MM.1S (cell line): ENCODE measurements around the gene WNT4.

Experiments used
- DNase-seq: peaks from one replicate; pipeline ENCODE4 v3.0.0-alpha.2; 2015
- H2AFZ ChIP-seq: fragments of 300-600 bp; sonication (generic); 2 replicates; pipeline ENCODE4 v1.6.0; 2016; ENCODE audit warnings: antibody characterized with exemption, low read length
- H3F3A ChIP-seq: fragments of 300-600 bp; sonication (generic); 2 replicates; pipeline ENCODE4 v1.6.1; 2016; ENCODE audit warnings: mild to moderate bottlenecking, antibody characterized with exemption, low read length, moderate library complexity, mixed read lengths; ENCODE audit not compliant: insufficient read depth
- H3K27ac ChIP-seq: fragments of 300-600 bp; sonication (generic); 2 replicates; pipeline ENCODE4 v1.5.1; 2016; ENCODE audit warnings: mild to moderate bottlenecking, low read length
- H3K27me3 ChIP-seq: fragments of 300-600 bp; sonication (generic); replicated peaks from 2 replicates; pipeline ENCODE4 v1.6.0; 2016; ENCODE audit warnings: low read length; ENCODE audit not compliant: insufficient read depth
- H3K36me3 ChIP-seq: fragments of 300-600 bp; sonication (generic); replicated peaks from 2 replicates; pipeline ENCODE4 v1.6.1; 2016; ENCODE audit warnings: mild to moderate bottlenecking, low read length, mixed read lengths; ENCODE audit not compliant: insufficient read depth
- H3K4me1 ChIP-seq: fragments of 300-600 bp; sonication (generic); 2 replicates; pipeline ENCODE4 v1.6.1; 2016; ENCODE audit warnings: low read length, mixed read lengths
- H3K4me2 ChIP-seq: fragments of 300-600 bp; sonication (generic); 2 replicates; pipeline ENCODE4 v1.6.0; 2016; ENCODE audit warnings: low read depth, low read length
- H3K4me3 ChIP-seq: fragments of 300-600 bp; sonication (generic); 2 replicates; pipeline ENCODE4 v1.5.1; 2016; ENCODE audit warnings: low read length, mixed read lengths
- H3K79me2 ChIP-seq: fragments of 300-600 bp; sonication (generic); 2 replicates; pipeline ENCODE4 v1.6.1; 2016; ENCODE audit warnings: mixed run types, low read length, mixed read lengths
- H3K9ac ChIP-seq: fragments of 300-600 bp; sonication (generic); 2 replicates; pipeline ENCODE4 v1.6.1; 2016; ENCODE audit warnings: low read length, mixed read lengths
- H3K9me2 ChIP-seq: fragments of 300-600 bp; sonication (generic); replicated peaks from 2 replicates; pipeline ENCODE4 v1.6.1; 2016; ENCODE audit warnings: mild to moderate bottlenecking, low read length, mixed read lengths; ENCODE audit not compliant: insufficient read depth
- H3K9me3 ChIP-seq: fragments of 300-600 bp; sonication (generic); replicated peaks from 2 replicates; pipeline ENCODE4 v1.6.1; 2016; ENCODE audit warnings: mild to moderate bottlenecking, low read length, mixed read lengths; ENCODE audit not compliant: insufficient read depth
- H4K20me1 ChIP-seq: fragments of 300-600 bp; sonication (generic); 2 replicates; pipeline ENCODE4 v1.6.1; 2016; ENCODE audit warnings: mild to moderate bottlenecking, low read length, moderate library complexity, mixed read lengths; ENCODE audit not compliant: insufficient read depth
- EZH2 ChIP-seq: fragments of 300-600 bp; sonication (generic); optimal IDR thresholded peaks from 2 replicates; pipeline ENCODE3; 2017; ENCODE audit warnings: low read depth, mild to moderate bottlenecking, antibody characterized with exemption, low read length, mixed read lengths
- EZH2phosphoT487 ChIP-seq: fragments of 300-600 bp; sonication (generic); IDR thresholded peaks from 2 replicates; pipeline ENCODE4 v1.6.1; 2018; ENCODE audit warnings: antibody characterized with exemption, low read length
- TF ChIP-seq, protein P1 (sequence below): fragments of 300-600 bp; sonication (generic); IDR thresholded peaks from 2 replicates; pipeline ENCODE4 v1.5.1; 2016; ENCODE audit warnings: antibody characterized with exemption, low read length, mixed read lengths

The WNT4 gene

DNA sequence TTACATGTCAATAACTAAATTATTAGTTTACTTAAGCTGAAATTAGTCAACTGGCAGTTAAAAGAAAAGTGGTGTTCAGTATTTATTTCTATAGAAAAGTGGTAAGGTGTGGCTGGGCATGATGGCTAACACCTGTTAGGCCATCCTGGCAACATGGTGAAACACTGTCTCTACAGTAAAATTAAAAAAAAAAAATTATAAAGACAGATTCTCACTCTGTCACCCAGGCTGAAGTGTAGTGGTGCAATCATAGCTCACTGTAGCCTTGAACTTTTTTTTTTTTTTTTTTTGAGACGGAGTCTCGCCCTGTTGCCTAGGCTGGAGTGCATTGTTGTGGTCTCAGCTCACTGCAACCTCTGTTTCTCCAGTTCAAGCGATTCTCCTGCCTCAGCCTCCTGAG is 32.9 kb downstream of the WNT4 start:
- Histone ChIP-seq H3K36me3 (no peaks in the 10 kb centered on the region), H3K4me2 (no peak overlapping the region)

DNA sequence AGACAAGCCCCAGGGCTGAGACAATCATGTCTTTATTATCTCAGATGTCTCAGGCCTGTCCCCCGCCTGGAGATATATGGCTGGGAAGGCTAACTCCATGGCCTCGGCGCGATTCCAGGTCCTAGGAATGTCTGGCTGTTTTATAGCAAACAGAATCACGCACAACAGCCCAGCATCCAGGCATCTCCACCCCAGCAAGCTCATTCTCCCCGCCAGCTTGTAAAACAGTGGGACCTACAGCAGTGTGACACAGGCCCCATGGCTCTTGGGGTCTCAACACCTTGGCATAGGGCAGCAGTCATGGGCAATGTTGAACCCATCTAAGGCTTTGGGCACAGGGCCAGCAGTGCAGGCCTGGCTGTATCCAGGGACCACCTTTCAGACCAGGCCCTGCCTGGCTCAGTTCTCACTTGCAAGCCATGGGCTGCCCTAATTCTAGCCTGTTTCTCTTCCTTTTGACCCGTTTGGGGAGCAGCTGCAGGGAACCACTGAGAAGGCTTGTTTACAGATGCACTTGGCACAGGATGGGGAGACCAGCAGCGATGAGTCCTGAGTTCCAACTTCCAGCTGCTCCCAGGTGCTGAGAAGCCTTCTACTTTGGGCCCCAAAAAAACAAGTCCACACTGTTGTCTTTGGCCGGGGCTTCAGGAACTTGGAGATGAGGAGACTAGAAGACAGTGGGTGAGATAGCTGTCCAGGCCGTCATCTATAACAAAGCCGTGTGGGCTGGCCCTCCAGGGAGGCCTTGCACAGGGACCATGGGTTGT is 34.4 kb downstream of the WNT4 start:
- Histone ChIP-seq H3K4me2 (no peak overlapping the region), H3K4me3 (no peak overlapping the region), H3K4me1 (peaks cover 21% of the 10 kb centered on the region), H3K9ac (no peak overlapping the region), H3K27ac (no peak overlapping the region), H3K36me3 (no peaks in the 10 kb centered on the region), H3K79me2 (no peaks in the 10 kb centered on the region), H3K9me2 (no peaks in the 10 kb centered on the region), H3K27me3 (no peaks in the 10 kb centered on the region), H3K9me3 (no peaks in the 10 kb centered on the region), H4K20me1 (peaks cover 10% of the 10 kb centered on the region; the same call in 1 of the 2 replicates), H3F3A (peaks cover 14% of the 10 kb centered on the region), H2AFZ (no peak overlapping the region)
- DNase-seq, result no peak
- TF ChIP-seq, protein P1, sequence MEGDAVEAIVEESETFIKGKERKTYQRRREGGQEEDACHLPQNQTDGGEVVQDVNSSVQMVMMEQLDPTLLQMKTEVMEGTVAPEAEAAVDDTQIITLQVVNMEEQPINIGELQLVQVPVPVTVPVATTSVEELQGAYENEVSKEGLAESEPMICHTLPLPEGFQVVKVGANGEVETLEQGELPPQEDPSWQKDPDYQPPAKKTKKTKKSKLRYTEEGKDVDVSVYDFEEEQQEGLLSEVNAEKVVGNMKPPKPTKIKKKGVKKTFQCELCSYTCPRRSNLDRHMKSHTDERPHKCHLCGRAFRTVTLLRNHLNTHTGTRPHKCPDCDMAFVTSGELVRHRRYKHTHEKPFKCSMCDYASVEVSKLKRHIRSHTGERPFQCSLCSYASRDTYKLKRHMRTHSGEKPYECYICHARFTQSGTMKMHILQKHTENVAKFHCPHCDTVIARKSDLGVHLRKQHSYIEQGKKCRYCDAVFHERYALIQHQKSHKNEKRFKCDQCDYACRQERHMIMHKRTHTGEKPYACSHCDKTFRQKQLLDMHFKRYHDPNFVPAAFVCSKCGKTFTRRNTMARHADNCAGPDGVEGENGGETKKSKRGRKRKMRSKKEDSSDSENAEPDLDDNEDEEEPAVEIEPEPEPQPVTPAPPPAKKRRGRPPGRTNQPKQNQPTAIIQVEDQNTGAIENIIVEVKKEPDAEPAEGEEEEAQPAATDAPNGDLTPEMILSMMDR, result no peak
- TF ChIP-seq EZH2 (no peak), EZH2phosphoT487 (no peak)

More for the DNA sequence above, 32.9 kb downstream of the WNT4 start:
- Histone ChIP-seq H2AFZ (no peak overlapping the region), H3K9me3 (no peaks in the 10 kb centered on the region), H4K20me1 (peaks cover 6% of the 10 kb centered on the region; the same call in 1 of the 2 replicates), H3K4me3 (no peak overlapping the region), H3K27me3 (no peaks in the 10 kb centered on the region), H3K27ac (no peak overlapping the region), H3K4me1 (peaks cover 6% of the 10 kb centered on the region), H3K9me2 (no peaks in the 10 kb centered on the region), H3K9ac (no peak overlapping the region), H3K79me2 (no peaks in the 10 kb centered on the region), H3F3A (peaks cover 4% of the 10 kb centered on the region)
- TF ChIP-seq, protein P1, result no peak
- TF ChIP-seq EZH2phosphoT487 (no peak), EZH2 (no peak)
- no peak for DNase-seq

DNA sequence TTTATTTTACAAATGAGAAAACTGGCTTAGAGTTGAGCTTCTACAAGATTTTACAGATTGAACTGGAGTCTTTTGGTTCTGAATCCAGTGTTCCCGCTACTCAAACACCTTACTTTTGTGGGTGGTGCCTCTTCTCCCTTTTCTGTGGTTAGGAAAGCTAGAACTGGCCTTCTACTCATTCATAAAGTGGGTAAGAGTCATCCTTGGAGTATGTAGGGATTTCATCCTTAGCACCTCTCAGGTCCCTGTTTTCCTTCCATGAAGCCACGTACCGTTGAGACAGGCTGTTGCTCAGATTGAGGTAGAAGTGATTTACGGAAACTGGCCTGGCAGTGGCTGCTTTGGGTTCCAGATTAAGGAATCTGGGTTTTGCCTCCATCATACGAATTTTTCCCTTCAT is 35.8 kb downstream of the WNT4 start:
- no peak for DNase-seq
- H3K4me2 ChIP-seq, result no peak overlapping the region

More for the DNA sequence above, 35.8 kb downstream of the WNT4 start:
- H3K9me3 ChIP-seq, result no peaks in the 10 kb centered on the region
- H3K4me3 ChIP-seq, result no peak overlapping the region
- H3K9ac ChIP-seq, result no peak overlapping the region
- H3K4me1 ChIP-seq, result peaks cover 21% of the 10 kb centered on the region
- TF ChIP-seq, protein P1, result no peak
- TF ChIP-seq EZH2phosphoT487 (no peak), EZH2 (no peak)
- H2AFZ ChIP-seq, result no peak overlapping the region
- H3F3A ChIP-seq, result peaks cover 14% of the 10 kb centered on the region
- no peak overlapping the region for H3K27ac ChIP-seq
- H4K20me1 ChIP-seq, result peaks cover 10% of the 10 kb centered on the region; the same call in 1 of the 2 replicates
- no peaks in the 10 kb centered on the region for H3K79me2 ChIP-seq
- H3K9me2 ChIP-seq, result no peaks in the 10 kb centered on the region
- no peaks in the 10 kb centered on the region for H3K27me3 ChIP-seq
- no peaks in the 10 kb centered on the region for H3K36me3 ChIP-seq
